ENCODE data around the gene RFX2.

The RFX2 gene

DNA sequence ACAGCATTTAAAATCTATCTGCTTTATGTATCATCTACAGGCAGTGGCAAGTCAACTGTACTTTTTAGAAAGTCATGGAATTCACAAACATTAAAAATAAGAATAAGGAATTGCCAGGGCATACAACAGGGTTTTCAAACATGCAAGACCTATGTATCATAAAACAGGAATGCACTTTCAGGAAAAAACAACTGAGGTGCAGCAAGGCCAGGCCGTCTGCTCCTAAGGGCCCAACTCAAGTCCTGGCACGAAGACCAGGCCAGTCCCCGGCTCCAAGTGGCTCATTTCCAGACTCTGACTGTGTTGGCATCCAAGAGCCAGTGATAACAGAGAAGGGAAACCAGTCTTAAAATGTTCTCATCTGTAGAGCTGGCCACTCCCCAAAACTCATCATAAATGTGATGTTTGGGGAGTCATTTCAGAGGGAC, 7.1 kb downstream of the RFX2 start:
- no peak for DNase-seq

DNA sequence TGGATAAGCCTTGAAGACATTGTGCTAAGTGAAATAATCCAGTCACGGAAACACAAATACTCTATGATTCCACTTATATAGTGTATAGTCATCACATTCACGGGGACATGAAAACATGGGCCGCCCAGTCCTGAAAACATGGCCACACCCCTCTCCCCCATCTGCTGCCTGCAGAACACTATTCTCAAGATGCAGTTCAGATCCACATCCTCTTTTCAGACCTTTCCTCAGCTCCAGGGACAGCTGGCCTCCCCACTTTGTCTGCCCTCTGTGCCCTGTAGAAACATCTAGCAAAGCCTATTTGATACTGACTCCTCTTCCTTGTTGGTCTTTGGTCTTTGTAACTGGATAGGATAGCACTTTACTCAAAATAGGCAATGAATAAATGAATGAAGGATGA, 8.3 kb downstream of the RFX2 start:
- DNase-seq: no peak

DNA sequence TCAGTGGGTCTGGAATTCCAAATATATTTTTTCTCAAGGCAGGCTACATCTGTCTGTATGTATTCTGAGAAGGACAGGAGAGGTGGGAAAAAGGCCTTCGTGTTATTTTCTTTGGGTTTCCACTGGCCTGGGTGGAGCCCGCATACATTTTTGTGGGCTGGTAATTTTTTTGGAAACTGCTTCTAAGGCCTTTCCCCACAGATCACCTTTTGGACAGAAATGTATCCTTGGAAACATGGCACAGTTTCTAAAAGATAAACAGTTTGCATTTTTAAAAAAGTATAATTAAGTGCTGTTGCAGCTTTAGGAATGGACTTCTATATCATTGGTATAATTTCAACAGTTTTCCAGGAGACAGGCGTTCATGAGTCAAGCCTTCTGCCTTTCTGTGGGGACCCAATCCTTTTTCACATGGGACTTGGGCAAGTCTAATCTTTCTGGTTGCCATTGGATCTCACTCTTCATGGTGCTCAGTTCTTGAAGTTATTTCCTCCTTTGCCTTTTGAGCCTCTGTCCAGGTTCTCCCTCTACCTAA, 8.9 kb downstream of the RFX2 start:
- DNase-seq: no peak

DNA sequence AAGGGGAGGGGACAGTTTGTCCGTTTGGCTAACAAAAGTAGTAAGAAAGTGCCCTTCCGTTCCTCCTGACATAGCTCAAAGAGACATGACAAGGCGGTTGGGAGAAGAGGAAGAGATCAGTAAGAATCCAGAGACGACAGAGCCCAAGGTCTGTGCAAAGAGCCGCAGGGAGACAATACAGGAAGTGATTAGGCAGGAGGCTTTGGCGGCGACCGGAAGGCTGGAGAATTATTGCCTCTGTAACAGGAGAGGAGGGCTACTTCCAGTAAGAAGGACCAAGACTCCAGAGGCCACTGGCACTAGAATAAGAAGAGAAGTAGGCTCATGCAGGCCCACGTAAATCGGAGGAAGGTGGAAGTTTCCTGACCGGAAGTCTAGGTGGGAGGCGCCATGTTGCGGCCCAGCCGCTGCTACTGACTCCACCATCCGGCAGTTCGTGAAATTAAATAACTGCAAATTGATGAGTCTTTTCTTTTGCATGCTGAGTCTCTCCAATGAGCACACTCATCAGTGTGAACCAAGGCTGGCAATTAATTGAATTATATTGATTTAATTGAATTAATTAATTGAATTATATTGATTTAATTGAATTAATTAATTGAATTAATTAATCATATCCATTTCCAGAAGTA, 9.9 kb downstream of the RFX2 start:
- no peak for DNase-seq

DNA sequence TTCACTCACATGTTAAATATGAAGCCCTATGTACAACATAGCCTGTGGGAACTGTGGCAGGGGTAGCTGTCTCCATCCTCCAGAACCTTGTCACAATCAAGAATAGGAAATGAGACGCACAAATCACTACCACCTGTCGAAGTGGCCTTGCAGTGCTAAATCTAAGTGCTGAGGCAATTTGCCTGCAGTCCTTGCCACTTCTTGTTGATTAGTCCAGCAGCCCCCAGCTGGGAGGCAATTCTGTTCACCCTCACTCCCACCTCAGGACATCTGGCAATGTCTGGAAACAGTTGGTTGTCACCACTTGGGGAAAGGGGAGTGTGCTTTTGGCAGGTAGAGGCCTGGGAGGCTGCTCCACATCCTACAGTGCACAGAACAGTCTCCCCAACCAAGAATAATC, 10.7 kb downstream of the RFX2 start:
- DNase-seq: no peak

DNA sequence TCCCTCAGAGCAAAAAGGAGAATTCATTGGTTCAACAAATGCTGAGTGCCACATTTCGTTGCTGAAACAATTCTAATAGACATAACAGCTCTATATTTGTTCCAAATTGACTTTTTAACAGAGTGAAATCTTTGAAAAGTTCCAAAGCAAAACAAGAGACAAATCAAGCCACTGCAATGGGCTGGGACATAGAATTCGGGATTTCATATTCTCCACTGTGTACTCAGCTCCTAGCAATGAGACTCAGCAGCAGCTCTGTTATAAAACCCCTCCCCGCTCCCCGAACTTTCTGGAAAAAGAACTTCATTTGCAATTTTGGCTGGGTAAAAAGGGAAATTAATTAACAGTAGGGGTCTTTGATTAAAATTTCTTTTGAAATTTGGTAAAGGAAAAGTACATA, 11.3 kb downstream of the RFX2 start:
- DNase-seq: no peak

DNA sequence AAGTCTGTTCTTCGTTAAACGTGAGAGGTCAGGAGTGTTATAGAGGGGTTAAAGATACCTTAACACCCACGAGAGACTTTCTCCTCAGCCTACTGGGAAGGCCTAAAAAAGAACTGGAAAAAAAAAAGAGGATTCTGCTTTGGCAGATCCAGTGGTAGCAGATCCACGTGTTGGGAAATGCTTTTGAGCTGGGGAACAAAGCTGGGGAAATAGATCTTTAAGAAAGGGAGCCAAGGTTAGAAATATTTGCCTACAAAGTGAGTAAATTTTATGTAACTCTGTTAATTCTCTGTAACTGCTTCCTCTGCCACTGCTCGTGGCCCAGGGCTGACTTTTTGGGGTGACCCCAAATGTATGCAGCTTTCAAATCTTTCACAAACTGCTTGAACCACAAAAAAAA, 11.7 kb downstream of the RFX2 start:
- DNase-seq: no peak

DNA sequence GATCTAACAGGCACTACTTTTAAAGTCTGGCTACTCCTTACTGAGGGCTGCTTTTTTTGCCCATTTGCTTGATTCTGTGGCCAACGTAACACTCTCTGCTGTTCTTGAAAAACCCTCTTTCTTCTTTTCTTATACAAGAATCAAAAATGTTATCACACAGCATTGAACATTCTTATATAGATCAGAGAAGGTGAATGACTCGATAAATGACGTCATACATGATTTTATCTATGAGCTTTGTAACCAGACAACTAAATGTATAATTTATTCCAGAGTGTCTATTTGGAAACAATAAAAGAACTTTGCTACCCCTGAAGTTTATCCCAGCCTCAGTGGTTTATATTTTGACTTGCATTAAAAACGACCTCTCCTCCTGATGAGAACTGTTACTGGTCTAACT, 12.4 kb downstream of the RFX2 start:
- no peak for DNase-seq

DNA sequence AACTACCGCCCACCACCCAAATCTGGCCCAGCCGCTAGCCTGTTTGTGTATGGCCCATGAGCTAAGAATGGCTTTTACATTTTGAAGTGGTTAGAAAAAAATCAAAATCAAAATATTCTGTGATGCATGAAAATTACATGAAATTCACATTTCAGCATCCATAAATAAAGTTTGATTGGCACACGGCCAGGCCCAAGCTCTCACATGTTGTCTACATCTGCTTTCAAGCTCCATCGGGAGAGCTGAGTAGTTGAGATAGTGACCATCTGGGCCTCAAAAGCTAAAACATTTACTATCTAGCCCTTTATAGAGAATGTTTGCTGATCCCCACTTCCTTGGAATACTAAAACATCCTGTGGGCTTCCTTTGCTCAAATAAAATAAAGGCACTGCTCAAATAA, 14.5 kb downstream of the RFX2 start:
- DNase-seq: no peak

DNA sequence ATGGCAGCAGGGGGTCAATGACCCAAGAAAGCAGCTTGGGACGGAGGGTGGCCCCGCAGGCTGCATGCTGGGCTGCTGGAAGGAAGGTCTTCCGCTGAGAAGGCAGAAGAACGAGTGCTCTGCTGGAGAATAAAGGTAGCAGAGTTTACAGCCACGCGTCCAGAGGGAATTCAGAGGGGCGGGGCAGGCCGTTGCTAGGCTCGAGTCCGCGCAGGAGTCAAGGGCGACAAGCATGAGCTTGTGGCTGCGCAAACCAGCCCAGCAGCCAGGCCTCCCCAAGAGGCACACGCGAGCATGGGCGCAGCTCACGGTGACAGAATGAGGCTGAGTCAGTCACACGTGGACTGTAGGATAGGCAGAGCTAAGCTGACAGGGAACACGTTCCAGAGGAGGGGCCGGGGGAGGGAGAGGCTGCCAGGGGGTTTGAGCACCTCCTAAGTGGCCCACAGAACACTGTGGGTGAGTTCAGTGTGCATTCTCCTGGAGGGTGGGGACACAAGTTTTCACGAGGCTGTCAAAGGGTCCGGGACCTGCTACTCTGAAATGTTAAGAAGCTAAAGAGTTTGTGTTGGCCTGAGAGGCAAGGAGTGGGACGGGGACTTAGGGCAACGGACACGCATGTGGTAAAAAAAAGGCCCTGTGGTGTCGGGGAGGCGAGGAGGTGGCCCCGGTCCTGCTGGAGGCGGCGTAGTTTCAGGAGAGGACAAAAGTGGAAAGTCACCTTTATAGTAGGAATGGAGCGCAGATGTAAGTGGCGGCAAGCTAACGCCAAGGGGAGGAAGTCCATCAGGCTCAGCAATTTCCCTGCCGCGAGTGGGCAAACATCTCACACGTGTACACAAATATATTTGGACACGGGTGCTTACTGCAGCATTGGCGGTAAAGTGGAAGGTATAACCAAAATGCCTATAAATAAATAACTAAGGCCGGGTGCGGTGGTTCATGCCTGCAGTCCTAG, 17.7 kb downstream of the RFX2 start:
- DNase-seq: peak; percentile 88

DNA sequence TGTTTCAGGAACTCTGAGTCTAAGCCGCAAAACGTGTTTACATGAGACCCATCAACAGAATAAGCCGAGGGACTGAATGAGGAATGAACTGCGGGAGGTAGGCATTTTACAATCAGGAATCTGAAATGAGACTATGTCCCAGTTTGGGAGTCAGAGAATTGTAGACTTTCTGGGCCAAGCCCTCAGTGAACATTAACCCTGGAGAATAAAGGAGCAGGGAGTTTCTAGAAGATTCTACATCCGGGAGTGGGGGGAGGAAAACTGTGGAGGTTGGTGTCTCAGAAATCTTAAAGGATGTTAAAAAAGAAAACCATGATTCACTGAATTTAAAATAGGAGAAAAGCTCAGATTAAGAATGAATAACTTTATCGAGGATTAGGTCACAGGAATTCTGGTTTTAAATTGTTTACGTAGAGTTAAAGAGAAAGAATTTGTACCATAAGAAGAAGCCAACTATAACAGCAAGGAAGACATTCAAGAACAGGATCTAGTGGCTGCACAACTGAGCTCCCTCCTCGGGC, 18.5 kb downstream of the RFX2 start:
- no peak for DNase-seq

DNA sequence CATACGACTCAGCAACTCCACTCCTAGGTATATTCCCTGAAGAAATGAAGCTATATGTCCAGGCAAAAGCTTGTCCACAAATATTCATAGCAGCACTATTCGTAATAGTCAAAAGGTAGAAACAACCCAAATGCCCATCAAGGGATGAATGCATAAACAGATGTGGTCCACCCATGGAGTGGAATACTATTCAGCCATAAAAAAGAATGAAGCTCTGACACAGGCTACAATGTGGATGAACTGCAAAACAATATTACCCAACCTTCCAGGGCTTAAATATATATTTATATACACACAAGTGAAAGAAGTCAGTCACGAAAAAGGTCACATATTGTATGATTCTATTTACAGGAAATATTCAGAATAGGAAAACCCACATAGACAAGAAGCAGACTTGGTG, 19.7 kb downstream of the RFX2 start:
- no peak for DNase-seq

DNA sequence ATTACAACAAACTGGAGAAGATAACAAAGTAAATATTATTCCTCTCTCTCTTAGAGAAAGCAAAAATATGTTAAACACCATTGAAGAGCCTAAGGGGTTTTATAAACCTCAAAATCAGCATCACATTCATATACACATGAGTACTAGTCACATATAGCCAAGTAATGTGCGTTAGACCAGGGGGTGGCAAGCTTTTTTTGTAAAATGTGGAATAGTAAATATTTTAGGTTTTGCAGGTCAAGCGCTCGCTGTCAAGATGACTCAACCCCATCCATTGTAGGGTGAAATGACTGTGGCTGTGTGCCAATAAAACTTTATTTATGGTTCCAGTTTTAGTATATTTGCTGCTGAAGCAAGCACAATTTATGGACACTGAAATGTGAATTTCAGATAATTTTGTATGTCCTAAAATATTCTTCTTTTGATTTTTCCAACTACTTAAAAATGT, 21.7 kb downstream of the RFX2 start:
- DNase-seq: no peak

DNA sequence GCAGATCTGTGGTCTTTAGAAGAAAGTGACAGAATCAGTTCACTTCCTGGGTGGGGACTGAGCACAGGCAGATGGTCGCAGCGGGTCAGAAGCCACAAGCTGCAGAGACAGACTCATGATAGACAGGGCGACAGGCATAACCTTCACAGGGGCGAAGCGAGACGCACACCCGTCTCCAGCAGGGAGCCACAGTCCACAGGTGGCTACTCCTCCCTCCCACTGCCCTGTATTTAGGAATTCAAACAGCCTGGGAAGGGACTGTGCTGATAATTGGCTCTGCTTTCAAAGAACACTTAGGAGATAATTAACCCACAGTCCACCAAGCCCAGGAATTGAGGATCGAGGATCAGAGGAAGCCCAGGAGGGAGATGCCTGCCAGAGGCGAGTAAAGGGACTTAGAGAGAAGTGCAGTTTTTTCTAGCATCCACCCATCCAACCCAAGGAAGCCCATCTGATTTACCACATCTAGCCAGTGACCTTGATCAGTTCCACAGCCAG, 23.2 kb downstream of the RFX2 start:
- no peak for DNase-seq

DNA sequence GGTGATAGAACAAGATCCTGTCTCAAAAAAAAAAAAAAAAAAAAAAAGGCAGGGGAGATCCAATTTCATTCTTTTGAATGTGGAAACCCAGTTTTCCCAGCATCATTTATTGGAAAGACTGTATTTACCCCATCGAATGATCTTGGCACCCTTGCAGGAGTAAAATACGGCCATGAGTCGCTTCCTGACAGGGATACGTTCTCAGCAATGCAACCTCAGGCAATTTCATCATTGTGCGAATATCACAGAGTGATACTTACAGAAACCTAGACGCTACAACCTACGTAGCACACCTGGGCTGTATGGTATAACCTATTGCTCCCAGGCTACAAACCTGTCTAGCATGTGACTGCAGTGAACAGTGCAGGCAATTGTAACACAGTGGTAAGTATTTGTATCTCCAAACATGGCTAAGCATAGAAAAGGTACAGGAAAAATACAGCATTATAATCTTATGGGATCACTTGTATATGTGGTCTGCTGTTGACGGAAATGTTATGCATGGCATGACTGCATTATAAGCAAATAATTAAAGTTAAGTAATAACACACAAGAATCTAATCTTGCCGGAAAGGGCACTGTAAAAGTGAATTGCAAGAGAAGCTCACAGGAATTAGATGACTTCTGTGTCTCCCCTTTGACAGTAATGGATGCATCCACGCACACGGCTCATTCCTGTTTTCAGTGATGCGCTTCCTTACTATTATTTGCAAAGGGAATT, 24.1 kb downstream of the RFX2 start:
- no peak for DNase-seq

DNA sequence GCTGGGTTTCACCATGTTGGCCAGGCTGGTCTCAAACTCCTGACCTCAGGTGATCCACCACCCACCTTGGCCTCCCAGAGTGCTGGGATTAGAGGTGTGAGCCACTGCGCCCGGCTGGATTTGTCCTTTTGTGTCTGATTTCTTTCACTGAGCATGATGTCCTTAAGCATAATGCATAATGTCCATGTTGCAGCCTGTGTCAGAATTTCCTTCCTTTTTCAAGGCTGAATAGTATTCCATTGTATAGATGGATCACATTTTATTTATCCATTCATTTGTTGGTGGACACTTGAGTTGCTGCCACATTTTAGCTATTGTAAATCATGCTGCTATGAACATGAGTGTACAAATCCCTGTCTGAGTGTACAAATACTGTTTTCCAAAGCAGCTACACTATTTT, 25.5 kb downstream of the RFX2 start:
- DNase-seq: no peak

DNA sequence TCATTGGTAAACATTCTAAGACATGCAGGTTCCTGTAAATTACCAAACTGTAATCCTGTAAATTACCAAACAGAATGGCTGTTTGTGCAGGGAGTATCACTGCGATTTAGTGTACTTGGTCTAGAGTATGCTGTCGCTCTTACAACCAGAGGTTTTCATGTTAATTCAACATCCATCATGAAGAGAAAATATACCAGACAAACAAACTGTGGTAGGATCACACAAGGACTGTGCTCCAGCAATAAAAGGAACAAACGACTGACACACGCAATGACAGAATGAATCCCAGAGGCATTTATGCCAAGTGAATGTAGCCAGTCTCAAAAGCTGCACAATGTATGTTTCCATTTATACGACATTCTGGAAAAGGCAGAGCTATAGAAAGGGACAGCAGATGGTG, 31.2 kb downstream of the RFX2 start:
- no peak for DNase-seq

DNA sequence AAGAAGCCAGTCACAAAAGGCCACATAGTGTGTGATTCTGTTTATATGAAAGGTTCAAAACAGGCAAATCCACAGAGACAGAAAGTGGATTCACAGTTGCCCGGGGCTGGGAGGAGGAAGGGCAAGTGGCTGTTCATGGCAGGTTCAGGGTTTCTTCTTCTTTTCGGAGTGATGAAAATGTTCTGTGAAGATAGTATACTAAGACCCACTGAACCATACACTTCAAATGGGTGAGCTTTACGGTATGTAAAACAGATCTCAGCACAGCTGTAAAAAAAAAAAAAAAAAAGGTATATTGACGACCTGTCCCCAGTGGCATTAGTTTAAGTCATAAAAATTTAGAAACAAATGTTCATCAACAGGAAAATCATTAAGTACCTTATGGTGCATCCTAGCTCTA, 32.2 kb downstream of the RFX2 start:
- no peak for DNase-seq

DNA sequence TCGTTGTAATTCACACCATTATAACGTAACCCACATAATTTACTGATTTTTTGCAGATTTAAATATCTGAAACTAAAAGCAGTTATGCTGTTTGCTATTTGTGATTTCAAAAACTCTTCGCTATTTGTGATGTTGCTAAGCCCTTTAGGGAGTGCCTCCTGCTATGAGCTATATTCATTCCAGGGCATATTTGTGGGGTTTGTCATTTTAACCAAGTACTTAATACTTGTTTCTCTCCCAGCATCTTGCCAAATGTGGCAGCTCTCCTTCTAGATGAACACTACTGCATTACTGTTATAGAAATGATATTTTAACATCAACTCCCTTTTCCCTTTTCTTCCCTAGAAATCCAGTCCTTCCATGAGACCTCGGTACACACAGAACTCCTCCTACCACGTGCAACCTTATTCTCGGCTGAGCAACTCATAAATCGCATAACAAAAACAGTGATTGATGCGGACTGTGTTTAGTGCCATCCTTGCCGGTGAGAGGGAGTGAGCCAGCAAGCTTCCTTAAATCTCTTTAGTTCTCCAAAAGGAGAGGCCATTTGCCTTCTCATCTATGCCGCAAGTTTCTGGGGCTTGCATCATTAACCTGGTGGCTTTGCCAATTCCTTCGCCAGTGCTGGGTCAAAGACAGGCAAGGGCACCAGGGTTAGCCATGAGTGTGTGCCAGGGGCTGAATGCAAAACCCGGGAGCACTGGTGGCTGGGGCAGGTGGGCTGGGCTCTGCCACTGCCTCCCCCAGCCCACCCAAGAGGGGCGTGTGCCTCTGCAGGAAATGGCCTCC, 33.4 kb downstream of the RFX2 start:
- no peak for DNase-seq

DNA sequence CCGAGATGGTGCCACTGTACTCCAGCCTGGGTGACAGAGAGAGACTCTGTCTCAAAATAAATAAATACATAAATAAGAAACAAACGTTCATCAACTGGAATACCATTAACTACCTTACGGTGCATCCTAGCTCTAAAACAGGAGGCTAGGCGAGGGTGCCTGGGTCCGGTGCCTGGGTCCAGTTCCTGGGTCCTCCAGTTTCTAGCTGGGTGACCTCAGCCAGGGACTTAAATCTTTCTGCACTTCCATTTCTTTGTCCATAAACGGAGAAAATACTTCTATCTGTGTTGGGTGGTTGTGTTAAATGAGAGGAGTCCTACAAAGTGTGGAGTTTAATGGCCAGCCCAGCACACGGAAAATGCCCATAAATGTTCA, 34.0 kb downstream of the RFX2 start:
- DNase-seq: no peak

DNA sequence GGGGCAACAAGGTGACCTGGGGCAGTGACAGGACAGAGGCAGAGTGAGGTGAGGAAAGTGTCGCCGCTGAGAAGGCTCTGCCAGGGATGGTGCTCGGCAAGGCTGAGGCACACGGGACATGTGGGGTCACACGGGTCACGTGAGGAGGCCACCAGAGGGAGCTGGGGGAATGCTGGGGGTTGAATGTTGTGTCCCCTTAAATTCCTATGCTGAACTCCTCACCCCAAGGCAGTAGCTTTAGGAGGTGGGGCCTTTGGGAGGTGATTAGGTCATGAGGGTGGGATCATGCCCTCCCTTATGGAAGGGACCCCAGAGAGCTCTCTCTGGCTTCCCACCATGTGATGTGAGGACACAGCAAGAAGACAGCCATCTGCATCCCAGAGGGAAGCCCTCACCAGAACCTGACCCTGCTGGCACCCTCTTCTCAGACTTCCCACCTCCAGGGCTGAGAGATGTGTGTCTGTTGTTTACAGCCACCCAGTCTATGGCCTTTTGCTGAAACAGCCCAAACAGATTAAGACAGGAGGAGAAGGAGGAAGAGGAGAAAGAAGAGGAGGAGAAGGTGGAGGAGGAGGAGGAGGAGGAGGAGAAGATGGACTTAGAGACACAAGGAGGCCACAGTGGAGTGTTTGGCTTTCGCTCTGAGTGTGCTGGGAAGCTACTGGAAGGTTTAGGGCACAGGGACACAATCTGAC, 35.4 kb downstream of the RFX2 start:
- DNase-seq: no peak

Data from NCI-H1436 (cell line).